HFFc6 (cell line): ENCODE data around the gene CERS1. TPM values are rescaled to one million over a fixed set of nuclear protein-coding genes. Genes with fewer than 3 reads are reported as not detected.

Source experiments
- DNase-seq: peaks from one replicate; pipeline ENCODE4 v3.0.0-alpha.2; 2018
- H3K27ac Mint-ChIP-seq: 2 replicates; pipeline ENCODE4 v1.8.0; 2020; ENCODE audit warnings: mild to moderate bottlenecking, mixed read lengths
- H3K27me3 Mint-ChIP-seq: 2 replicates; pipeline ENCODE4 v1.8.0; 2021; ENCODE audit warnings: mild to moderate bottlenecking, moderate library complexity, mixed read lengths; ENCODE audit not compliant: insufficient read depth
- H3K36me3 Mint-ChIP-seq: 2 replicates; pipeline ENCODE4 v1.8.0; 2021; ENCODE audit warnings: low read depth, mixed read lengths
- H3K4me1 Mint-ChIP-seq: 2 replicates; pipeline ENCODE4 v1.8.0; 2020; ENCODE audit warnings: low read depth, mixed read lengths
- H3K4me3 Mint-ChIP-seq: 2 replicates; pipeline ENCODE4 v1.8.0; 2020; ENCODE audit warnings: mild to moderate bottlenecking, moderate library complexity, mixed read lengths
- H3K9me3 Mint-ChIP-seq: 2 replicates; pipeline ENCODE4 v1.8.0; 2020; ENCODE audit warnings: mild to moderate bottlenecking, mixed read lengths
- total RNA-seq, 6 experiments: library from RNA; stranded (reverse); fragmentation: NEBNext Ultra II Directional; extraction: Animal tissue kit (Norgen Biotek cat#: 25700); gene quantifications; 2 replicates in 1 of 6; 3 replicates in 5 of 6; pipeline ENCODE4 v1.2.3, GENCODE V29; 2021
- TF ChIP-seq, protein P1 (sequence below): fragments of 200-600 bp; sonication (generic); IDR thresholded peaks from 2 replicates; pipeline ENCODE4 v1.5.0; 2021; ENCODE audit warnings: antibody characterized with exemption, mild to moderate bottlenecking

The CERS1 gene
- total RNA-seq, 6 experiments from 2014 or later: 0.96 to 2.1 (median 1.3) TPM

DNA sequence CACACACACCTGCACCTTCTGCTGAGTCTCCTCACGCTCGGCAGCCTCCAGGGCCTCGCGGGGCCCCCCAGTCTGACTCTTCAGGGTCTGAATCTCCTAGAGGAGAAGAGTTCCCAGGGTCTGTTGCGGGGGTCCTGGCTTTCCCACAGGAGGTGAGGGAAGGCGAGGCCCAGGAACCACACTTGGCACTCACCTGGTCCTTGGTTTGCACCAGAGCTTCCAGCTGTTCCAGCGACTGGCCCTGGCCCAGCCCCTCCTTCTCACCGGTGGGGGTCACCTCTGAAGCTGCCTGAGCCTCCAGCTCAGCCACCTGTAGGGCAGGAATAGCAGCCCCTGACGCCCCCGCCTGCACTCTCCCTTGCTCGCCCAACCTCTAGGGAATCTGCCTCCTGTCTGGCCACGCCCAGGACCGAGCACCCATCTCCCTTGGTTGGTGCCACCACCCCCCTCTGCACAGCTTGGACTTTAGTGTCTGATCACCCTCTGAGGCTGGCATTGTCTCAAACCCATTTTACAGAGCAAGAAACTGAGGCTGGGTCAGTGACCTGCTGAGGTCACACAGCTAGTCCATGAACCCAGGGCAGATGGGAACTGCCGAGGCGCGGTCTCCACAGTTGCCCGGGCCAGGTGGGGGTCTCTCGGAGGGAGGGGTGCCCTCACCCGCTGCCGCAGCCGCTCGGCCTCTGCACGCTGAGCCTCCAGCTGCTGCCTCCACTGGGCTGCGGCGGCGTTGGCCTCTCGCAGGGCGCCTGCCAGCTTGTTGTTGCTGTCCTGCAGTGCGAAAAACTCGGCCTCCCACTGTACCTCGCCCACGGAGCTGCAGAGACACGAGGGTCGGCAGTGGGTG is 35.6 kb upstream of the CERS1 start:
- peaks cover 22% of the 10 kb centered on the region for H3K36me3 Mint-ChIP-seq
- H3K27me3 Mint-ChIP-seq: peaks cover 5% of the 10 kb centered on the region
- H3K9me3 Mint-ChIP-seq: no peaks in the 10 kb centered on the region
- no peak overlapping the region for H3K27ac Mint-ChIP-seq
- H3K4me1 Mint-ChIP-seq: no peaks in the 10 kb centered on the region
- no peak overlapping the region for H3K4me3 Mint-ChIP-seq
- DNase-seq: no peak
- TF ChIP-seq, protein P1, sequence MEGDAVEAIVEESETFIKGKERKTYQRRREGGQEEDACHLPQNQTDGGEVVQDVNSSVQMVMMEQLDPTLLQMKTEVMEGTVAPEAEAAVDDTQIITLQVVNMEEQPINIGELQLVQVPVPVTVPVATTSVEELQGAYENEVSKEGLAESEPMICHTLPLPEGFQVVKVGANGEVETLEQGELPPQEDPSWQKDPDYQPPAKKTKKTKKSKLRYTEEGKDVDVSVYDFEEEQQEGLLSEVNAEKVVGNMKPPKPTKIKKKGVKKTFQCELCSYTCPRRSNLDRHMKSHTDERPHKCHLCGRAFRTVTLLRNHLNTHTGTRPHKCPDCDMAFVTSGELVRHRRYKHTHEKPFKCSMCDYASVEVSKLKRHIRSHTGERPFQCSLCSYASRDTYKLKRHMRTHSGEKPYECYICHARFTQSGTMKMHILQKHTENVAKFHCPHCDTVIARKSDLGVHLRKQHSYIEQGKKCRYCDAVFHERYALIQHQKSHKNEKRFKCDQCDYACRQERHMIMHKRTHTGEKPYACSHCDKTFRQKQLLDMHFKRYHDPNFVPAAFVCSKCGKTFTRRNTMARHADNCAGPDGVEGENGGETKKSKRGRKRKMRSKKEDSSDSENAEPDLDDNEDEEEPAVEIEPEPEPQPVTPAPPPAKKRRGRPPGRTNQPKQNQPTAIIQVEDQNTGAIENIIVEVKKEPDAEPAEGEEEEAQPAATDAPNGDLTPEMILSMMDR: no peak

DNA sequence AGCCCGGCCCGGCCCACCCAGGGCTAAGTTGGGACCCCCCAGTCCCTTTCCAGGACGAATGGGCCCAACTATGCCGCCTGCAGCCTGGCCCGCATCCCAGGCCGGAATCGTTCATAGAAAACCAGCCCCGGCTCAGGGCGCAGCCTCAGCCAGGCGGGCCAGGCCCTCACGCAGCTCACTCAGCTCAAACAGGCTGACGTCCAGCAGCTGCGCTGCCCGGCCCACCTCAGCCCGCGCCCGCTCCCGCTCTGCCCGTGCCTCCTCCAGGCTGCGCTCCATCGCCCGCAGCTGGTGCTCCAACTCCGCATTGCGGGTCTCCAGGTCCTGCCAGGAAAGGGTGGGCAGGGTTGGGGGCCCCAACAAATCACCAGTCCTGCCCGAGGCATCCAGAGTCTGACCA is 33.4 kb upstream of the CERS1 start:
- no peak for DNase-seq
- no peak overlapping the region for H3K4me3 Mint-ChIP-seq
- TF ChIP-seq, protein P1: no peak
- peaks cover 5% of the 10 kb centered on the region for H3K27me3 Mint-ChIP-seq
- H3K9me3 Mint-ChIP-seq: no peaks in the 10 kb centered on the region
- no peak overlapping the region for H3K27ac Mint-ChIP-seq
- H3K36me3 Mint-ChIP-seq: peaks cover 24% of the 10 kb centered on the region
- H3K4me1 Mint-ChIP-seq: no peaks in the 10 kb centered on the region

DNA sequence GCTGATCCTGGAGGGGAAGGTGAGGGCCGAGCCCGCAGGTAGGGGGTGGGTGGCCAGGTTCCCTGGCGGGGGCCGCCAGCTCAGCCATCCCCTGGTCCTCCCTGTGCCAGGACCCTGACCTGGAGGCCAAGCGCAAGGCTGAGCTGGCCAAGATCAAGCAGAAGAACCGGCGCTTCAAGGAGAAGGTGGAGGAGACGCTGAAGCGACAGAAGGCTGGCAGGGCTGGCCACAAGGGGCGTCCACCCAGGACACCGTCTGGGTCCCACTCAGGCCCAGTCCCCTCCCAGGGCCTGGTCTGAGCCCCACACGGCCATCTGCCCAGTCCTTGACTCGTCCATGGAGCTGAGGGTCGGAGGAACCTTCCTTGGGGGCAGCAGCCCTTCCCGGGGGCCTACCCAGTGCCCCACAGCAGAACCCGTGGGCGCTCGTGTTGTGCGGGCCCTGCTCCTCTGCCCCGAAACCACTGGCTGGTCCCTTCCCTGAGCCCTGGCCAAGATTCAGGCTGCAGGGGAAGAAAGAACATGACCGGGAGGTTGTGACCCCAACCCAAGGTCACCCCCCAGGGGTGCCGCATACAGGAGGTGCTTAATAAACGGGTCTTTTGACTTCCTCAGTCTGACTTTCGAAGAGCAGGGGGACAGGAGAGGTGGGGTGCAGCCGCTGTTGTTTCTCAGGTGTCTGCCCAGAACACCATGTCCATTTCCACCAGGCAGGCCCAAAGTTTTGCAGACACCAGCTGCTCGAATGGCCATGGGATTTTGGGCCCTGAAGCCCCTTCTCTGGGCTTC is 32.3 kb upstream of the CERS1 start:
- Mint-ChIP-seq H3K27ac (no peak overlapping the region), H3K9me3 (no peaks in the 10 kb centered on the region), H3K27me3 (peaks cover 6% of the 10 kb centered on the region), H3K36me3 (peaks cover 17% of the 10 kb centered on the region), H3K4me3 (no peak overlapping the region), H3K4me1 (no peaks in the 10 kb centered on the region)
- DNase-seq: no peak
- TF ChIP-seq, protein P1: no peak

DNA sequence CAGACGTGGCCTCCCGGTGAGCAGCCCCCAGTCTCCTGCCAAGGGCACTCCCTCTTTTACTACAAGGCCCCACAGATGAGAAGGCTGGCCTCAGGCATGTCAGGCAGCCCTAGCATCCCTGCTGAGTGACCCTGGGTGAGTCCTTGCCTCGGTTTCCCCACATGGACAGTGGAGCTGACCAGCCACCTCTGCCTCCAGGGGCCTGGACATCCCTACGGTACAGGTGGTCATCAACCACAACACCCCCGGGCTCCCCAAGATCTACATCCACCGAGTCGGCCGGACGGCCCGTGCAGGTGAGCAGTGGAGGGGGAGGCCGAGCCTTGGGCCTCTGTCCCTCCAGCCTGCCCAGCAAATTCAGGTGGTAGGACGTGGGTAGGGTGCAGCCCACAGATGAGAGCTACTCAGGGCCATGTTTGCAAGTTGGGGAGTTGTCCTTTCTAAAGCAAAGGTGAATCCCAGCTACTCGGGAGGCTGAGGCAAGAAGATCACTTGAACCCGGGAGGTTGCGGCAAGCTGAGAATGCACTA is 28.8 kb upstream of the CERS1 start:
- peaks cover 25% of the 10 kb centered on the region for H3K36me3 Mint-ChIP-seq
- H3K27me3 Mint-ChIP-seq: peaks cover 11% of the 10 kb centered on the region
- no peaks in the 10 kb centered on the region for H3K9me3 Mint-ChIP-seq
- DNase-seq: no peak
- TF ChIP-seq, protein P1: no peak
- H3K4me1 Mint-ChIP-seq: peaks cover 13% of the 10 kb centered on the region; the same call in 1 of the 2 replicates
- peak overlapping the region; percentile 63 for H3K27ac Mint-ChIP-seq
- no peak overlapping the region for H3K4me3 Mint-ChIP-seq

DNA sequence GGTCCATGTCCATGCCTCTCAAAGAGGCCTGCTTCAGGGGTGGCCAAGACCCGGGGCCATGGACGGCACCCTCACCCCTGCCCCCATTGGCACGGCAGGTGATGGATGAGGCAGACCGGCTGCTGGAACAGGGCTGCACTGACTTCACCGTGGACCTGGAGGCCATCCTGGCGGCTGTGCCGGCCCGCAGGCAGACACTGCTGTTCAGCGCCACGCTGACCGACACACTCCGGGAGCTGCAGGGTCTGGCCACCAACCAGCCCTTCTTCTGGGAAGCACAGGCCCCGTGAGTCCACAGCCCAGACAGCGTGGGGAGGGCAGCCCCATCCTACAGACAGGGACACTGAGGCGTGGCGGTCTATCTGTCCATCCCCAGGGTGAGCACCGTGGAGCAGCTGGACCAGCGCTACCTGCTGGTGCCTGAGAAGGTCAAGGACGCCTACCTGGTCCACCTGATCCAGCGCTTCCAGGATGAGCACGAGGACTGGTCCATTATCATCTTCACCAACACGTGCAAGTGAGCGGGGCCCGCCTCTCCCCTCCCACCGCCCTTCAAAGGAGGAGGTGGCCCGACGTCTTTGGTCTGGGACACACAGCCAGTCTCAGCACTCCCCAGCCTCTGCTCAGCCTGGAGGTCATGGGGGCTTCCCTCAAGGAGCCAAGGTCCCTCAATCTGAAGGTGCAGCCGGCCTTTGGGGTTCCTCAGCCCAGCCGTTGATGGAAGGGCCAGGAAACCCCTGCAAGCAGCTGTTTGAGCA is 26.4 kb upstream of the CERS1 start:
- peaks cover 35% of the 10 kb centered on the region for H3K36me3 Mint-ChIP-seq
- TF ChIP-seq, protein P1: no peak
- DNase-seq: no peak
- H3K4me1 Mint-ChIP-seq: peaks cover 26% of the 10 kb centered on the region
- no peaks in the 10 kb centered on the region; the same call in 1 of the 2 replicates for H3K9me3 Mint-ChIP-seq
- peaks cover 11% of the 10 kb centered on the region for H3K27me3 Mint-ChIP-seq
- no peak overlapping the region for H3K27ac Mint-ChIP-seq
- H3K4me3 Mint-ChIP-seq: no peak overlapping the region
